OCI-LY1 (cell line): ENCODE data around the gene TMTC4.

Experiments used
- H2AFZ ChIP-seq: fragments of 200-600 bp; sonication (generic), shearing (Covaris generic); 2 replicates; pipeline ENCODE4 v1.6.0; 2014; ENCODE audit warnings: antibody characterized with exemption, mild to moderate bottlenecking, low read length
- H3F3A ChIP-seq: fragments of 200-600 bp; sonication (generic), shearing (Covaris generic); 2 replicates; pipeline ENCODE4 v1.6.0; 2014; ENCODE audit warnings: mild to moderate bottlenecking, antibody characterized with exemption, low read length, moderate library complexity; ENCODE audit not compliant: insufficient read depth
- H3K27ac ChIP-seq: fragments of 200-600 bp; sonication (generic); 2 replicates; pipeline ENCODE4 v1.5.1; 2014; ENCODE audit warnings: low read length, mixed run types, mild to moderate bottlenecking, low read depth; ENCODE audit not compliant: poor library complexity, severe bottlenecking
- H3K27me3 ChIP-seq: fragments of 200-600 bp; sonication (generic); 2 replicates; pipeline ENCODE4 v1.6.0; 2014; ENCODE audit warnings: antibody characterized with exemption, mild to moderate bottlenecking, low read length, moderate library complexity; ENCODE audit not compliant: insufficient read depth
- H3K36me3 ChIP-seq: fragments of 200-600 bp; sonication (generic); 2 replicates; pipeline ENCODE4 v1.6.1; 2014; ENCODE audit warnings: mild to moderate bottlenecking, antibody characterized with exemption, low read length, moderate library complexity, mixed read lengths; ENCODE audit not compliant: insufficient read depth
- H3K4me1 ChIP-seq: fragments of 200-600 bp; sonication (generic); 2 replicates; pipeline ENCODE4 v1.5.1; 2014; ENCODE audit warnings: mild to moderate bottlenecking, low read length, moderate library complexity; ENCODE audit not compliant: insufficient read depth, severe bottlenecking
- H3K4me2 ChIP-seq: fragments of 200-600 bp; sonication (generic), shearing (Covaris generic); 2 replicates; pipeline ENCODE4 v1.6.1; 2014; ENCODE audit warnings: low read length
- H3K4me3 ChIP-seq: fragments of 200-600 bp; sonication (generic); 2 replicates; pipeline ENCODE4 v1.5.1; 2014; ENCODE audit warnings: low read length, low read depth, mild to moderate bottlenecking, mixed read lengths; ENCODE audit not compliant: poor library complexity, severe bottlenecking
- H3K79me2 ChIP-seq: fragments of 200-600 bp; shearing (Covaris generic); 2 replicates; pipeline ENCODE4 v1.6.1; 2016; ENCODE audit warnings: mixed run types, low read length, mixed read lengths; ENCODE audit not compliant: insufficient read depth
- H3K9ac ChIP-seq: fragments of 200-600 bp; sonication (generic), shearing (Covaris generic); 2 replicates; pipeline ENCODE4 v1.6.1; 2014; ENCODE audit warnings: mild to moderate bottlenecking, low read length, mixed read lengths
- H3K9me2 ChIP-seq: fragments of 200-600 bp; sonication (generic), shearing (Covaris generic); 2 replicates; pipeline ENCODE4 v1.6.1; 2014; ENCODE audit warnings: low read depth, mild to moderate bottlenecking, low read length, mixed read lengths
- H3K9me3 ChIP-seq: fragments of 200-600 bp; shearing (Covaris generic); 2 replicates; pipeline ENCODE4 v1.6.1; 2014; ENCODE audit warnings: low read length, mixed read lengths
- H4K20me1 ChIP-seq: fragments of 200-600 bp; sonication (generic), shearing (Covaris generic); 2 replicates; pipeline ENCODE4 v1.6.0; 2016; ENCODE audit warnings: mild to moderate bottlenecking, low read length; ENCODE audit not compliant: insufficient read depth
- EZH2 ChIP-seq: fragments of 200-600 bp; sonication (generic), shearing (Covaris generic); IDR thresholded peaks from 2 replicates; pipeline ENCODE4 v1.8.0; 2017; ENCODE audit warnings: borderline replicate concordance, mixed run types, mild to moderate bottlenecking, antibody characterized with exemption, low read length, moderate library complexity, mixed read lengths
- TF ChIP-seq, protein P1 (sequence below): fragments of 200-600 bp; sonication (generic), shearing (Covaris generic); IDR thresholded peaks from 2 replicates; pipeline ENCODE4 v1.5.1; 2017; ENCODE audit warnings: mild to moderate bottlenecking, antibody characterized with exemption, low read length, moderate library complexity, mixed read lengths

The TMTC4 gene, protein sequence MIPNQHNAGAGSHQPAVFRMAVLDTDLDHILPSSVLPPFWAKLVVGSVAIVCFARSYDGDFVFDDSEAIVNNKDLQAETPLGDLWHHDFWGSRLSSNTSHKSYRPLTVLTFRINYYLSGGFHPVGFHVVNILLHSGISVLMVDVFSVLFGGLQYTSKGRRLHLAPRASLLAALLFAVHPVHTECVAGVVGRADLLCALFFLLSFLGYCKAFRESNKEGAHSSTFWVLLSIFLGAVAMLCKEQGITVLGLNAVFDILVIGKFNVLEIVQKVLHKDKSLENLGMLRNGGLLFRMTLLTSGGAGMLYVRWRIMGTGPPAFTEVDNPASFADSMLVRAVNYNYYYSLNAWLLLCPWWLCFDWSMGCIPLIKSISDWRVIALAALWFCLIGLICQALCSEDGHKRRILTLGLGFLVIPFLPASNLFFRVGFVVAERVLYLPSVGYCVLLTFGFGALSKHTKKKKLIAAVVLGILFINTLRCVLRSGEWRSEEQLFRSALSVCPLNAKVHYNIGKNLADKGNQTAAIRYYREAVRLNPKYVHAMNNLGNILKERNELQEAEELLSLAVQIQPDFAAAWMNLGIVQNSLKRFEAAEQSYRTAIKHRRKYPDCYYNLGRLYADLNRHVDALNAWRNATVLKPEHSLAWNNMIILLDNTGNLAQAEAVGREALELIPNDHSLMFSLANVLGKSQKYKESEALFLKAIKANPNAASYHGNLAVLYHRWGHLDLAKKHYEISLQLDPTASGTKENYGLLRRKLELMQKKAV

DNA sequence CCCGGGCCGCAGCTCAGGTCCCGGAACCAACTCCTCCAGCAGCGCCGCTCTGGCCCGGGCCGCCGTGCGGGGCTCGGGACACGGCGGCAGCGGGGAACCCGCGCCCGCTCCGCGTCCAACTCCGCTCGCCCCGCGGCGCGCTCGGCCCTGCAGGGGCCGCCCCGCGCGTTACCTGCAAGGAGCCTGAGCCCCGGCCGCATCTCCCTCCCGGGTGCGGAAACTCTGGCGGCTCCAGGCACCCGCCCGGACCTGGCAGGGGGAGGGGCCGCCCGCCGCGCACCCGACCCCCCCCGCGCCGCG lies at the start of gene TMTC4:
Gene TMTC4, minus strand, starts transcription at position 224 of the 300 bp plus-strand sequence. CDS start 4,433 bp downstream, outside the sequence.
- no peaks in the 10 kb centered on the region for H4K20me1 ChIP-seq
- H2AFZ ChIP-seq: peak within 1 kb of the TSS; percentile 64; the same call in 1 of the 2 replicates
- no peaks in the 10 kb centered on the region for H3K9me2 ChIP-seq
- TF ChIP-seq EZH2: no peak
- TF ChIP-seq, protein P1, sequence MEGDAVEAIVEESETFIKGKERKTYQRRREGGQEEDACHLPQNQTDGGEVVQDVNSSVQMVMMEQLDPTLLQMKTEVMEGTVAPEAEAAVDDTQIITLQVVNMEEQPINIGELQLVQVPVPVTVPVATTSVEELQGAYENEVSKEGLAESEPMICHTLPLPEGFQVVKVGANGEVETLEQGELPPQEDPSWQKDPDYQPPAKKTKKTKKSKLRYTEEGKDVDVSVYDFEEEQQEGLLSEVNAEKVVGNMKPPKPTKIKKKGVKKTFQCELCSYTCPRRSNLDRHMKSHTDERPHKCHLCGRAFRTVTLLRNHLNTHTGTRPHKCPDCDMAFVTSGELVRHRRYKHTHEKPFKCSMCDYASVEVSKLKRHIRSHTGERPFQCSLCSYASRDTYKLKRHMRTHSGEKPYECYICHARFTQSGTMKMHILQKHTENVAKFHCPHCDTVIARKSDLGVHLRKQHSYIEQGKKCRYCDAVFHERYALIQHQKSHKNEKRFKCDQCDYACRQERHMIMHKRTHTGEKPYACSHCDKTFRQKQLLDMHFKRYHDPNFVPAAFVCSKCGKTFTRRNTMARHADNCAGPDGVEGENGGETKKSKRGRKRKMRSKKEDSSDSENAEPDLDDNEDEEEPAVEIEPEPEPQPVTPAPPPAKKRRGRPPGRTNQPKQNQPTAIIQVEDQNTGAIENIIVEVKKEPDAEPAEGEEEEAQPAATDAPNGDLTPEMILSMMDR: no peak
- peak within 1 kb of the TSS; percentile 73 for H3K4me3 ChIP-seq
- no peaks in the 10 kb centered on the region for H3K9me3 ChIP-seq
- peak within 1 kb of the TSS; percentile 77 for H3K4me2 ChIP-seq
- peak within 1 kb of the TSS; percentile 77 for H3K9ac ChIP-seq
- no peaks in the 10 kb centered on the region for H3F3A ChIP-seq
- peaks cover 8% of the 10 kb centered on the region; the same call in 1 of the 2 replicates for H3K36me3 ChIP-seq
- H3K79me2 ChIP-seq: no peaks in the 10 kb centered on the region
- H3K4me1 ChIP-seq: peaks cover 25% of the 10 kb centered on the region
- no peaks in the 10 kb centered on the region for H3K27me3 ChIP-seq
- H3K27ac ChIP-seq: no peak within 1 kb of the TSS

DNA sequence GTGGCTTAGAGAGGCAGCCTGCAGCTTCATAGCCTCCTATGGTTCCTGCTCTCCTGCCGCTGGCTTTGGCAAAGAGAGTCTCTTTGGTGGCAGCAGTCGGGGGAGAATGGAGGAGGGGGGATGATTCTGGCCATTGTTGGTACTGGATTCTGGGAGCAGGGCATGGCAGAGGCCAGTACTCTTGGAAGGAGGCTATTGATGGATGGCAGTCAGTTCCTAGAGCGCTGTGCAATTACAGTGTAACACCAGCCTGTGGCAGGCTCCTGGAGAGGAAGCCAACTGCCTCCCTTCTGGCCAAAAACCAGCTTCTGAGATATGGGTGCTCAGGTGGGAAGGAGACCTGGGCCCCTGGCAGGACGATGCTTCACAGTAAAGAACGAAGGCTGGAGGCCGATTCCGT lies 47.9 kb upstream of the TMTC4 start:
- Histone ChIP-seq H3K4me1 (no peaks in the 10 kb centered on the region), H3F3A (no peaks in the 10 kb centered on the region), H3K4me2 (no peak overlapping the region), H3K9me3 (no peaks in the 10 kb centered on the region), H3K36me3 (no peaks in the 10 kb centered on the region), H3K79me2 (no peaks in the 10 kb centered on the region), H3K27ac (no peak overlapping the region), H3K4me3 (no peak overlapping the region), H3K9me2 (no peaks in the 10 kb centered on the region), H3K9ac (no peak overlapping the region), H4K20me1 (no peaks in the 10 kb centered on the region), H2AFZ (no peak overlapping the region), H3K27me3 (no peaks in the 10 kb centered on the region)
- no peak for TF ChIP-seq EZH2
- TF ChIP-seq, protein P1: no peak

DNA sequence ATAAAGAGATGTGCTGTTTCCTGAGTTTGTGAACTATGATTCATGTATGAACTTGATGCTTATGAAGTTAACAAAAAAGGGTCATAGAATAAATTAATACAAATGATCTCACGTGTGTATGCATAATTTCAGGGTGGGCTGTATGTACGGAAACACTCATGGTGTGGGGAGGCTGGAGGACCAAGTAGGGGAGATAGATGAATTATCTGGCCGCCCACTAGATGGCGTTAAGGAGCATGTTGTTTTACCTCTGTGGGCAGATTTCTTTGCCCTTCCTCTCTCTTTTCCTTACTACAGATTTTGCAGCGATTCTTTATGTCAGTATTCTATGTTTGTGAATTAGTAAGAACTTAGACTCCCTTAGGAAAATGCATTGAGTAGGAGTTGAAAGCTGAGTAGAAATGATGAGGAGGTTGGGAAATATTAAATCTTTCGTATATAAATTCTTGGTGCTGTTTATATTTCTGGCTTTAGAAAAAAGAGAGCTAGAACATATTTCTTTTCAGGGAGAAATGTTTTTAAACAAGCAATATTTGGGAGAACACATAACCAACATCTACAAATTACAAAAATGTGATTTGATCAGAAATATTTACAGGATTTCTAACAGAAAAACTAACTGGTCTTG lies 47.4 kb upstream of the TMTC4 start:
- H3K36me3 ChIP-seq: no peaks in the 10 kb centered on the region
- H4K20me1 ChIP-seq: no peaks in the 10 kb centered on the region
- H3K4me3 ChIP-seq: no peak overlapping the region
- H3K9me2 ChIP-seq: no peaks in the 10 kb centered on the region
- no peaks in the 10 kb centered on the region for H3F3A ChIP-seq
- no peaks in the 10 kb centered on the region for H3K4me1 ChIP-seq
- no peaks in the 10 kb centered on the region for H3K9me3 ChIP-seq
- no peak overlapping the region for H3K4me2 ChIP-seq
- H2AFZ ChIP-seq: no peak overlapping the region
- no peak overlapping the region for H3K9ac ChIP-seq
- no peaks in the 10 kb centered on the region for H3K79me2 ChIP-seq
- no peak overlapping the region for H3K27ac ChIP-seq
- TF ChIP-seq, protein P1: peak; percentile 91
- no peak for TF ChIP-seq EZH2
- H3K27me3 ChIP-seq: 0 out of 2 replicates have a peak, but pooled peaks cover 1% of the 10 kb centered on the region
